Measurements from ENCODE around the gene CRX. TPM values are rescaled to one million over a fixed set of nuclear protein-coding genes. Genes with fewer than 3 reads are reported as not detected.

Gene CRX
- total RNA-seq, 1 experiment from 2014 or later, result not detected

DNA sequence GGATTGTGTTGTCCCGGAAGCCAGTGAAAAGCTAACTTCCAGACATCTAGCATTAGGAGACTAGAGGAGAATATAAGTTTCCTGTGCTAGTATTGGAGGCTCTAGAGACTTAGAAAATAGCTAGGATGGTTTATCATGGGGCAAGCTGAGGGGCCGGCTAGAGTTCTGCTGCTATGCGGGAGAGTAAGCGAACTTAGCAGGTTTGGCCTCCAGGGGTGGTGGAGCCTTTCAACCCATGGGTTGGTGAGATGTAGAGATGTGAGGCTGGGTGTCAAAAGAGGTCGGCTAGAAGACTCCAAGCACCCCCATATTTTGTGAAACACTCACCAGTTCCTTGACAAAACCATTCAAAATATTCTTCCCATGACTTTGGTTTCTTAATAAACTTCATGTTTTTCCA lies 60.0 kb downstream of the CRX start:
- intact Hi-C loops (cut with micrococcal nuclease), result no loop called here
- TF ChIP-seq CTCF (IDR thresholded peaks at IDR 0.05; ENCODE audit: unreplicated experiment), result no peak
- DNase-seq (ENCODE audit: unreplicated experiment), result no peak
- POLR2A ChIA-PET, result interaction anchor here (0.5 to 0.6 kb wide), 2 partner anchors 137 to 583 kb away, joined by 3 to 4 read pairs; partner anchors contain the start of gene NOP53
- Mint-ChIP-seq H3K27ac (ENCODE audit: low read depth, unreplicated experiment) (no peak overlapping the region), H3K36me3 (ENCODE audit: insufficient read depth, unreplicated experiment) (peaks cover 5% of the 10 kb centered on the region), H3K27me3 (ENCODE audit: insufficient read depth, unreplicated experiment) (peaks cover 48% of the 10 kb centered on the region), H3K4me1 (ENCODE audit: insufficient read depth, unreplicated experiment) (no peaks in the 10 kb centered on the region), H3K9me3 (ENCODE audit: unreplicated experiment) (peaks cover 7% of the 10 kb centered on the region), H3K4me3 (ENCODE audit: unreplicated experiment) (no peak overlapping the region)
- CTCF ChIA-PET, result interaction anchor here (1.0 to 1.5 kb wide), 2 partner anchors 12 to 19 kb away, joined by 3 to 4 read pairs; no protein-coding TSS in a partner anchor
- no TSS peak for BruUV-seq (replicated peaks)

DNA sequence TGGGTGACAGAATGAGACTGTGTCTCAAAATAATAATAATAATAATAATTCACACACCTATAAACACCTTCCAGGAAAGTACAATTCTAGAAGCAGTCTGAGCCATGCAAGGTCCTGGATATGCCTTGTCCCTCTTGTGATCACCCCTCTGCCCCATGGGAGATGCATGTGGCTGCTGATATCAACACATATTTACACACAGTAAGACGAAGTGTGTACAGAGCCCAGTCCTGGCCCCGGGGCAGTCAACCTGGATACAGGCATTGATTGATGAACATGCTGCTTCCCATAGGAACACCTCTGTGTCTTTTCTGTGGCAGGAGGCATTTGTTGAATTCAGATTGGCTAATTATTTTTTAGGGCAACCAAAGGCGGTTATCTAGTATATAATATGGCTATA lies 61.2 kb downstream of the CRX start:
- Mint-ChIP-seq H3K36me3 (ENCODE audit: insufficient read depth, unreplicated experiment) (peaks cover 5% of the 10 kb centered on the region), H3K4me3 (ENCODE audit: unreplicated experiment) (no peak overlapping the region), H3K27ac (ENCODE audit: low read depth, unreplicated experiment) (no peak overlapping the region), H3K27me3 (ENCODE audit: insufficient read depth, unreplicated experiment) (peaks cover 57% of the 10 kb centered on the region), H3K4me1 (ENCODE audit: insufficient read depth, unreplicated experiment) (no peaks in the 10 kb centered on the region), H3K9me3 (ENCODE audit: unreplicated experiment) (peaks cover 7% of the 10 kb centered on the region)
- intact Hi-C loops (cut with micrococcal nuclease), result no loop called here
- TF ChIP-seq CTCF (IDR thresholded peaks at IDR 0.05; ENCODE audit: unreplicated experiment), result no peak
- POLR2A ChIA-PET, result no interaction called here
- CTCF ChIA-PET, result no interaction called here
- DNase-seq (ENCODE audit: unreplicated experiment), result no peak
- no TSS peak for BruUV-seq (replicated peaks)

- no peak for TF ChIP-seq CTCF (IDR thresholded peaks at IDR 0.05; ENCODE audit: unreplicated experiment)
- Mint-ChIP-seq H3K4me1 (ENCODE audit: insufficient read depth, unreplicated experiment) (no peaks in the 10 kb centered on the region), H3K36me3 (ENCODE audit: insufficient read depth, unreplicated experiment) (peaks cover 5% of the 10 kb centered on the region), H3K27me3 (ENCODE audit: insufficient read depth, unreplicated experiment) (peaks cover 58% of the 10 kb centered on the region), H3K9me3 (ENCODE audit: unreplicated experiment) (no peaks in the 10 kb centered on the region), H3K4me3 (ENCODE audit: unreplicated experiment) (no peak overlapping the region), H3K27ac (ENCODE audit: low read depth, unreplicated experiment) (no peak overlapping the region)
- ChIA-PET POLR2A (no interaction called here), CTCF (no interaction called here)
- intact Hi-C loops (cut with micrococcal nuclease), result no loop called here
- DNase-seq (ENCODE audit: unreplicated experiment), result no peak
- no TSS peak for BruUV-seq (replicated peaks)
Measured at GRCh38 chr19:47885067-47885463, 63.3 kb downstream of the CRX start.

- CTCF ChIA-PET, result interaction anchor here (1.0 kb wide), 2 partner anchors 17 to 23 kb away, joined by 3 to 4 read pairs; no protein-coding TSS in a partner anchor
- intact Hi-C loops (cut with micrococcal nuclease), result no loop called here
- no peak for DNase-seq (ENCODE audit: unreplicated experiment)
- POLR2A ChIA-PET, result no interaction called here
- H3K4me1 Mint-ChIP-seq (ENCODE audit: insufficient read depth, unreplicated experiment), result no peaks in the 10 kb centered on the region
- H3K36me3 Mint-ChIP-seq (ENCODE audit: insufficient read depth, unreplicated experiment), result peaks cover 5% of the 10 kb centered on the region
- no peak within 1 kb of the TSS for H3K4me3 Mint-ChIP-seq (ENCODE audit: unreplicated experiment)
- H3K27me3 Mint-ChIP-seq (ENCODE audit: insufficient read depth, unreplicated experiment), result peaks cover 58% of the 10 kb centered on the region
- H3K27ac Mint-ChIP-seq (ENCODE audit: low read depth, unreplicated experiment), result no peak within 1 kb of the TSS
- no TSS peak for BruUV-seq (replicated peaks)
- no peak for TF ChIP-seq CTCF (IDR thresholded peaks at IDR 0.05; ENCODE audit: unreplicated experiment)
- H3K9me3 Mint-ChIP-seq (ENCODE audit: unreplicated experiment), result no peaks in the 10 kb centered on the region
Measured at GRCh38 chr19:47886010-47886559, 64.3 kb downstream of the CRX start, which contains the start of gene SULT2A1. SULT2A1 (minus strand) TSS chr19:47886315; CDS start chr19:47886257, 58 bp downstream.

Data from MCF 10A (cell line).